ENCODE results near the gene SERPINB8.

DNA sequence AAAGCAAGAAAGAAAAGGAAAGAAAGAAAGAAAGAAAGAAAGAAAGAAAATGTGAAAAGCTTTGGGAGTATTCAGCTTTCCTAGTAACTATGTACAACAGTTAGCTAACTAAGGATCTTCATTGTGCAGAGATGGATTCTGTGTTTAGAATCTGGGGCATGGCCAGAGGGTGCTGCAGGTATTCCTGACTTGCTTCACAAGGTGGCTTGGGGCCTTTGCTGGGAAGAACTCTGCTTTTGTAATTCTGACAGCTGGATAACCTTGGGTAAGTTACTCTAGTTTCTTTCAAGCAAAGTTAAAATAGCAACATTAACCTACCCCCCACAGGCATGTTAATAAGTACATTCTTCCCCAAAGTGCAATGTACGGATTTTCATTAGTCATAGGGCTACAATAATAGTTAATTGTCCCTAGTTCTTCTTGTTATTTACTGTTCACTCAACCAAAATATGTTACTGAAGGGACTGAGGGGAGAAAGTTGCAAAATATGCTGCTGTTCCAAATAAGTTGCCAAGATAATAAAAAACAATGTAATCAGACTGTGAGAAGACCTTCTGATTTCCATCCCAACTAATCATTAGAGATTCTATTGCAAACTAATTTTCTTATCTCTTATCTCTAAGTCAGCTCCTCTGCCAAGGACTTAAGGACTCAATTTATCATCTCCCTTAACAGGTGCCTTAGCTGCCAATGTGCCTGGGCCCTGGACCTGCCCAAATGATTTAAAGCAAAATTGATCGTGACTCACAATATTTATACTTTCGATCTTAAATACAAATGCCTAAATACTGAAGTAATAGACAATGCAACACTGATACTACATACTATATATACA, 50.3 kb downstream of the SERPINB8 start:
- no peak for TF ChIP-seq POLR2AphosphoS5 (IDR thresholded peaks at IDR 0.05; ENCODE audit: borderline replicate concordance, low read depth, low read length)
- no peak for TF ChIP-seq EZH2 (IDR thresholded peaks at IDR 0.05)
